Fibroblast of skin of left quadriceps (primary cell): ENCODE measurements around the gene KRT71.

Experiments
- DNase-seq, 2 experiments: peaks; one replicate each; pipeline ENCODE4 v3.0.0-alpha.2; 2013; ENCODE audit warnings: low read depth in 2 of 2

The KRT71 gene

DNA sequence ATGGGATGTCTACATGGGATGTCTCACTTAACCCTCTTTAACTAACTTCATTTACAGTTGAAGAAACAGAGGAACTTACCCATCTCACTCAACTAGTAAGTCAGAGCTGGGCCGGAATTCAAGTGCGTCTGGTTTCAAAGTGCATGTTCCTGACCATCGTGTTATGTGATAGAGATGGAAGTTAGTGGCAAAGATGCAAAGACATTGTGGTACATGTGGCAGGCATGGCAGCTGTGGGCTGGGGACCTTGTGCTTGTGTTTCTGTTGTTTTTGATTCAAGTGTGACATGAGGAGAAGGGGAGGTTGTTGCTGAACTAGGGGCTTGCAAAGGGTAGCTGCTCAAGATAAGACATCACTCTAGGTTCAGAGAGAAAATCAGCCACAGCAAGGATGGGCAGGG lies 23.0 kb upstream of the KRT71 start:
- no peak for DNase-seq

DNA sequence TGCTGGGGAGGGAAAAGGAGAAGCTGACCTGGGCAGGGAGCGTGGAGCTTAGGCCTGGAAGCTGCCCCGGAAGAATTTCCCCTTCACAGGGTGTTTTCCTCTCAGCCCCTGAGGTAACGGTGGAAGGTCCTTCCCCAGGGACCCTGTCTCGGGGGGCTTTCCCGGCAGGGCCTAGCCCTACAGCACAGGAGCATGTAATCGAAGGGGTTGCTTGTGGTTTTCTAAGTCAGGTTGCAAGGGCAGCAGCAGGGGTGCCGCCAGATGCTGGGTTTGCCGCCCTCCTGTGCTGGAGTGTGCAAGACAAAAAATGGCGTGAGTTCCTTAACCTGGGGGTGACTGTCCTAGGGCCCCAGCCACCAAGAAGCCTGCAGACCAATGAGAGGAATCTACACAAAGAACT lies 22.3 kb upstream of the KRT71 start:
- no peak for DNase-seq

DNA sequence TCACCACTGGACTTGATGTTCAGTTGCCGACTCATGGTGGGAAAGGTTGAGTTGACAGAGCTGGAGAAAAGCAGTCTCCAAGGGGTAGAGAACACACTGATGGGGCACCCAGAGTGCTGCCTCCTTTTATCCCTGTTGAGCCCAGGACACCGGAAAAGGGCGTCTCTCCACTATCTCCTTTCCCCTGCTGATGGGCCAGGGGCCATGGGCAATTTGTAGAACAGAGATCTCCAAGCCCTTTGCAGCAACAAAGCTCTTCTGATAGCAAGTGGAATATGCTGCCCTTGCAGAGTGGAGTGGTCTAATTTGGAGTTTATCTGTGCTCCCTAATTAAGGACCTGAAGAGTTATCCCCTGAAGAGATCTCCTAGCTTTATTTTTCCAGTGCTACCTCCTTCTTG lies 20.8 kb upstream of the KRT71 start, which contains the start of gene KRT74:
TSS of gene KRT74 (minus strand) at position 101 of the 400 bp plus-strand sequence. CDS start at position 35, 66 bp downstream.
- DNase-seq: no peak

DNA sequence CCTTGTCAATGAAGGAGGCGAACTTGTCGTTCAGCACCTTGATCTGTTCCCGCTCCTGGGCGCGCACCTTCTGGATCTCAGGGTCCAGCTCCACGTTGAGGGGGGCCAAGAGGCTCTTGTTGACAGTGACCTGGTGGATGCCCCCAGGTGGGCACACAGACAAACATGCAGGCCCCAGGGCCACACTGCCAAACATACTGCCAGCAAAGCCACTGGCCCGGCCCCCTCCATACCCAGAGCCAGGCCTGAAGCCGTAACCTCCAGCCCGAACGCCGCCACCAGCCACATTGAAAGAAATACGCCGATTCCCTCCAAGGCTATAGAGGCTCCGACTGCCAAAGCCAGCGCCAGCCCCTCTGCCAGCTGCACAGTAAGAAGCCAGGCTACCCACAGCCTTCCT lies 20.4 kb upstream of the KRT71 start:
- DNase-seq: no peak

DNA sequence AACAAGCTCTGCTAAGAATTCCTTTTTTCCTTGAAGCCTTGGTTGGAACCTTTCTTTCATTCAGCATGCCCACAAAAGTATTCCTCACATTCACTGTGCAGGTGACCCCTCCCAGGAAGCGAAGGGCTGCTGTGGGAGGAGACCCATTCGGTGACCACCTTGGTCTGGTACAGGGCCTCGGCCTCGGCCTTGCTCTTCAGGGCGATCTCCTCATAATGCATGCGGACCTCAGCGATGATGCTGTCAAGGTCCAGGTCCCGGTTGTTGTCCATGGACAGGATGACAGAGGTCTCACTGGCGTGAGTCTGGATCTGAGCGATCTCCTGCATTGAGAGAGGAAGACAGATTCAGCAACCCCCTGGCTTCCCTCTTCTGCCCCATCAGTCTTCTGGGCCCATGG lies 17.6 kb upstream of the KRT71 start:
- no peak for DNase-seq

DNA sequence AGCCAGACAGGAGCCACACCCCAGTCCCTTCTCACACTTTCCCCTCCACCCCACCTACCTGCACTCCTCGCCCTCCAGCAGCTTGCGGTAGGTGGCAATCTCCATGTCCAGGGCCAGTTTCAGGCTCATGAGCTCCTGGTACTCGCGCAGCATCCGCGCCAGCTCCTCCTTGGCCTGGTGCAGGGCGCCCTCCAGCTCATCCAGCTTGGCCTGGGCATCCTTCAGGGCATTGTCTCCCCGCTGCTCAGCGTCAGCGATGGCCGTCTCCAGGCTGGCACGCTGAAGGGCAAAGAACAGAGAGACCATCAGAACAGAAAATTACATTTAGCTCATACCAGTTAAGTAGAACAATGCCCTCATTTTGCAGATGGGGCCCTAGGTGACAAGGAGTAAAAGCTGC lies 15.2 kb upstream of the KRT71 start:
- DNase-seq: no peak

DNA sequence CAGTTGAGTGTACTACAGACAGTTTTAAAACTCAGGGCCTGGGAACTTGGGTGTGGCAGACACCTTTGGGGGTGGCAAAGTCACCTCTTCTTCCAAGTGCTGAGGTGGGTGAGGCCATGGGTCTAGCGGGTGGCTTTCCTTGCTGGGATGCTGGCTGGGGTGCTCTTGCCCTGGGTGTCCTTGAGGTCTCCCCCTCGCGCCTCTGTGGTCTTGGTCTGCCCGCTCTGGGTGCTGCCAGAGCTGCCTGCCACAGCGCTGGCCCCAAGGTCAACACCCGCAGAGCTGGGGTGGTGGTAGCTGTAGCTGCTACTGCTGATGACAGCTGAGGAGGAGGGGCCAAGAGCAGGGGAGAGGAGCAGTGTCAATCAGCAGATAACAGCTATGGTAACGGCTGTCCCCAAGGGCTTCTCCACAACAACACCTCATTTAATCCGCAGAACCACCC lies 13.9 kb upstream of the KRT71 start:
- DNase-seq: no peak

DNA sequence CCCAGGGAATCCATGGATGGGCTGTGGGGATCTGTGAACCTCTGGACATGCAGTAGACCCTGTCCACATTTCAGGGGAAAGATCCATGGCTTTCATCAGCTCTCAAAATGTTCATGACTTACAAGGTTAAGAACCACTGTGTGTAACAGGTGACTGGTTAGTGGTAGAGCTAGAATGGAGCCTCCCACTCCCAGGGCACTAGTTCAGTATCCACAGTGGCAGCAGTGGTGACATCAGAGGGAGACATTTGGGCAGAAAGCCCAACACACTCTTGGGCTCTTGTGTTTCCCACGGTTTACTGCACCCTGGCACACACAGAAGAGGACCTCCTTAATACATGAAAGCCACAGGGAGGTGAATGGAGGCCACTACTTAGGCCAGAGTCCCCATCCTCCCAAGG lies 11.6 kb upstream of the KRT71 start:
- DNase-seq: no peak

DNA sequence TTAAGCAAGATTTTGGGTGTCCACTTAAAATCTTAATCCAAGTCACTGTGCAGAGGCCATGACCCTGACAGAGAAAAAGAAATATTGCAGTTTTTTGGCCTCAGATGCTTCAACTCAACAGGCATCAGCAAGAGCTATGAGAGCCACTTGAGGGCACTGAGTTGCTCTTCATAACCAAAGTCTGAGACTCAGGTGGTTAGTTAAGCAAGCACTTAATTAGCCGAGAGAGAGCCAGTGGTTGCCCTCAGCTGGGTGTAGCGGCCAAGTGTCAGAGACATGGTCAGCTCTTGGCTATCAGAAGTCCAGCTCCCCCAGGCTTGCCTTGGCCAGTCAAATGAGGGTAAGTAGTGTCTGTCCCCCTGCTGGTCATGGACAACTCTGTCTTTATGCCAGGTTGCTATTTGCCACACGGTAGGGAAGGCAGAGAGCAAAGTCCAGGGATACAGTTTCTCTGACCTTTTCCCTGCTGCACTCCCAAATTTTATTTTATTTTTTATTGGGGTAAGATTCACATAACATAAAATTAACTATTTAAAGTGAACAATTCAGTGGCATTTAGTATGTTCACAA lies 9.0 kb upstream of the KRT71 start:
- DNase-seq: no peak

DNA sequence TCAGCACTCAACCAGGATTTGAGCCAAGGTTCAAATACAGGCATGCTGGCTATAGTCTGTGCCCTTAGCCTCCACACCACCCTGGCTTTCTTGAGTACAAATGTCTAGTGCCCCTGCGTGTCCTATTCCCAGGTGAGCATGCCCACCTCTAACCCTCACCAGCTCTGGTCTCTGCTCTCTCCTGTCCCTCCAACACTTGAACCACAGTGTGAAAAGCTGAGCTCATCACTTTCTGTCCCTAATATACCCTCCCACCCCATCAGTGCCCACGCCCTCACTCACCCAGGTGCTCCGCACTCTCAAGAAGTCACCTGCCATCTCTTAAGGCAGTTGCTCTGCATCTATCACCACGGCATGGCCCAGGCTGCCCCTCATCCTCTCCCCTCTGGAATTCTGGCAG lies 7.0 kb upstream of the KRT71 start:
- no peak for DNase-seq

DNA sequence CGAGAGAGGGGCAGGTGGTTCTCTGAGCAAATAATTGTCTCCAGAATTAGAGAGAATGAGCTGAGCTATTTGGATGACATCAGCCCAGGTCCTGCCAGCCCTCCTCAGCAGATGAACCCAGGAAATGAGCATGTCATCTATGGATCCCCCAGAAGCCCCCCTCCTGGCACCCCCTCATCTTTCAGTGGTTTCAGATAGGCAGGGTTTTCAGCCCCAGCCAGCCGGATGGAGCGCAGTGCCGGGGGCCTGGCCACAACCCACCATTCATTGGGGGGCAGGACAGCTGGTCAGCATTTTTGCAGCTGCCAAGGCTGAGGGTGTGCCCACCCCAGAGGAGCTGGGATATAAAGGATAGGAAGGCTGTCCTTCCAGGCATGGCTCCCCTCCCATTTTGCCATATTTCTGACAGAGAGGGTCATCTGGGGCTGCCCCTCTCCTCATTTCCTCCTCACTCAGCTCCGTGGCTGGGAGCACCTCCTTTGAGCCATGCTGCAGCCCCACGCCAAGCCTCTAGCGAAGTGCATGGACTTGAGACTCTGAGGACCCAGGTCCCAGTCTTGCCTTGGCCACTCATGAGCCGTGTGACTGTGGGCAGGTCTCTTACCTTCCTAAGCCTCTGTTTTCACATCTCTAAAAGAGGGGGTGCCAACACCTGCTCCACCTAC lies 6.0 kb upstream of the KRT71 start:
- no peak for DNase-seq

DNA sequence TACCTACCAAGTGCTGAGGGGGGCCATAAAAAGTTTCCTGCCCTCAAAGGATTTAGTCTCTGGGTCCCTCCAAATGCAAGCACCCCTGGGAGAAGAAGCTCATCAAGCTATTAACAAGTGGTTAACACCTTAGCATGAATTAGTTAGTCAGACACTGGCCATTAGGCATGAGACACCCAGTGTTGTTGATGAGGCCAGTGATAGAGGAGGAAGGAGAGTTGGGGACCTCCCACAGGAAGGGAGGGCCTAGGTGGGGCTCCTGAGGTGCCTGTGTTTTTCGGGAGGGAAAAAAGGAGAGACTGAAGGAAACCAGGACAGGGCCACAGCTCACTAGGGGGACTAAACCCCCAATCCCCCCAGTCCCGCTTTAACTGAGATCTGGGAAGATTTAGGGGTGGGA lies 4.5 kb upstream of the KRT71 start:
- no peak for DNase-seq

DNA sequence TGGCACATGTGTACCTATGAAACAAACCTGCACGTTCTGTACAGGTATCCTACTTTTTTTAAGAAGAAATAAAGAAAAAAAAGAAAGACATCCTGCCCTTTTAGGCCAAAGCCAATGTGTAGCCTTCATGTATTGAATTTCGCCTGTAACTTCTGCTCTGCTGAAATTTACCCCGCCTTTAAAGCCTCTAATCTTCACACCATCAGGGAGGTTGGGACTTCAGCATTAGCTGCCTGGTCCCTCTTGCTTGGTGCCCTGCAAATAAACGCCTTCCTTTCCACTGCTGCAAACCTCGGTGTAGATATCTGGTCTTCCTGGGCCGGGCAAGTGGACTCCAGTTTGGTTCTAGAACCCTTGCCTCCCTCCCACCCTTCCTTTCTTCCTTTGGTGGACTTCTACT lies 2.6 kb upstream of the KRT71 start:
- DNase-seq: no peak

DNA sequence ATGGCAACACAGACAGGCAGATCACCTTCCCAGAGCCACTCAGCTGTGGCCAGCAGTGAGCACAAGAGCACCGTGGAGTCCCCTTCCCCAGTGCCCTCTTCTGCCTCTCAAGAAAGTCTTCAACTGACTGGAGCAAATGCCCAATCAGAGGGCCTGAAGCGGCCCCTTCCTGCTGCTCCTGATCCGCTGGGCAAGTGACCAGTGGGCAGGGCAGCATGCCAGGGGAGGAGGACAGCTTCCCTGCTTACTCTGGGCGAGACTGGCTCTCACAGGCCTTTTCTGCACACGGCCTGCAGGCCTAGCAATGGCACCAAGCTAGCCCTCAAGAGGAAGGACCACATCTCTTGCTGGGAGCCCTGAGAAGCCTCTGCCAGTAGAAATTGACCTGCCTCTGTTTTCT lies 890 bp downstream of the KRT71 start:
- DNase-seq: no peak

DNA sequence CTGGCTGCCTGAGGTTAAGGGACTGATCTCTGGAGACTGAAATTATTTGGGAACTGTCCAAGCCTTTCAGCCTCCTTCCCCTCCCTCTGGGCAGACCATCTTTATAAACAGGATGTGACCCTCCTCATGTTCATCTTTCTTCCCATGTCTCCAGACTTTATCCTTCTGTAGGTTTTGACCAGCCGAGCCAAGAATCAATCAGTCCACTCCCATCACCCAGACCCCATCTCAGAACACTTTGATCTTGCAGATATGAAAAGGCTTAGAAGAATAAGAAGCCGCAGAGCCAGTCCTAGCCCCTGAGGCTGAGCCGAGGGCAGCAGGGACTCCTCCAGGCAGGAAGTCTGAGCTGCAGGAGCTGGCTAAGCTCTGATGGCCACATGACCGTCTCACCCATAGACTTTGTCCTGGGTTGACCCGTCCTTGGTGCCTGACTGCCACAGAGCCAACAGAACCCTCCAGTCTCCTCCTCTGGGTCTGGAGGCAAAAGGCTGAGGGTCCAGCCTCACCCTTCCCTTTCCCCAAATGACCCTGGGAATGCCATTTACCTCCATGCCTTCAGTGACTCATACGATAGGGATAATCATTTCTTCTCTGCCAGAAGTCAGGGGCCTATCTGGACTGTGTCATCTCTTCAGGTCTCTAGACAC lies 1.6 kb downstream of the KRT71 start:
- DNase-seq: no peak

DNA sequence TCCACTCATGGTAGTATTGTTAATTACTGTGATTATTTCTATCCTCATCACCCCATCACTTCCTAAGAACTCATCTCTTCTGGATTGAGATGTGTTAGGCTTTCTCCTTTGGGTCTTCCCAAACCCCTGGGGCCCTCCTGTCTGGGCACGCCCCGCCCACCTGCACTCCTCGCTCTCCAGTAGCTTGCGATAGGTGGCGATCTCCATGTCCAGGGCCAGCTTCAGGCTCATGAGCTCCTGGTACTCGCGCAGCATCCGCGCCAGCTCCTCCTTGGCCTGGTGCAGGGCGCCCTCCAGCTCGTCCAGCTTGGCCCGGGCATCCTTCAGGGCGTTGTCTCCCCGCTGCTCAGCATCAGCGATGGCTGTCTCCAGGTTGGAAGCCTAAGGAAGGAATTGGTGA lies 6.8 kb downstream of the KRT71 start:
- DNase-seq: no peak

DNA sequence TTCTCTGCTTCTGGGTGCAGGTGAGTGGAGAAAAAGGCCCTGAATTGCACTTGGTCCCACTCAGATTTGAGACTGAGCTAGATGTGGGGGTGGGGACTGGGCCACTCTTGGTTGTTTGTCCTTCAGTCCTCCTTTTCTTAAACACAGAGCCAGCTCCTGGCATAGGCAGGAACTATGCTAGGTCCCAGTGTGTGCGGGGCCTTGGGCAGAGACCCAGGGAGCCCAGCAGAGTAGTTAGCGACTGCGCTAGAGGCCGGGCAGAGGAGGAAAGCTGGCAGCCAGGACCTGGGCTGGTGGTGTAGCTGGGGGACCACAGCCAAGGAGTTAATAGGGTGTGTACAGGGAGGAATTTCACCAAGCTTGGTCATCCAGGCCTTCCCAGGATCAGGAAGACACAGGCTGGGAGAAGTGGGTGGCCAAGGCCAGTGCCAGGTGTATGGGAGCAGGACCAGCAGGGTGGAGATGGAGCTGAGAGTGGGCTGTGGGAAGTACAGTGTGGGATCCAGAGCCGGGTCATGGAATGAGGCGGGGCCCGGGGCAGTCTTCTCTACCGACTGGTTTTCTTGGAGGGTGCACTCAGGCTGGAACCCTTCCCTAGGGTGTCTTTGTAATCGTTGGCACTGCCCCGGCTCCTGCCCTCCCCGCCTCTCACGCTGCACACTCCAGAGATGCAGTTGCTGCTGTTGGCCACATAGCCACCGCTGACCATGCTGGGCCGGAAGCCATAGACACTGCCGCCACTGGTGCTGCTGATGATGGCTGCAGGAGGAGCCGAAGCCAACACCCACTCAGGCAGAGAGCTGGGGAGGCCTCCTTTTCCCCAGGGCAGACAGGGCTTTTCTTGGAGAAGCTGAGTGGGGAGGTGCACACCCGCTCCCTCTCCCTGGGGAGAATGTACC lies 8.7 kb downstream of the KRT71 start:
- no peak for DNase-seq

DNA sequence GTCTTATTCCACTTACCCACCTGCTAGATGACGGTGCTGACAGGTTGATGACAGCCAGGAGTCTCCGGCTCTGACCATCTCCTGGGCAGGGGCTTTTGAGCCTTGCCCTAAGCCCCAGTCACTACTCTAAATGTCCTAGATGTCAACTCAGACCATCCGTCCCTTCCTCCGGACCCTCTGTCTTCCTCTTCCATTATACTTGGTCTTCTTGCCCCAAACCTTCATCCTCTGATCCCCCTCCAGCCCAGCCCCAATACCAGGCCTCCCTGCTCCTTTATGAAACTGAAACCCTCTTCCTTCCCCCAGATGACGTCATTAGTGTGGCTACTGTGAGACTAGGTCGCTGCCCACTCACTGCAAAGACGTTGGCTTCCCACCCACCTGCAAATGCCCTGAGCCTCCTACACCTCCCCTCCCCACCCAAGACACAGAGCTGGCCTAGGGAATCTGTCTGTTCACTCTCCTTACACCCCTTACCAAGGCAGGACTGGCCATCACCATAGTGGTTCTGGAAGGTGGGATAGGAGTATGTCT lies 10.1 kb downstream of the KRT71 start:
- DNase-seq: no peak

DNA sequence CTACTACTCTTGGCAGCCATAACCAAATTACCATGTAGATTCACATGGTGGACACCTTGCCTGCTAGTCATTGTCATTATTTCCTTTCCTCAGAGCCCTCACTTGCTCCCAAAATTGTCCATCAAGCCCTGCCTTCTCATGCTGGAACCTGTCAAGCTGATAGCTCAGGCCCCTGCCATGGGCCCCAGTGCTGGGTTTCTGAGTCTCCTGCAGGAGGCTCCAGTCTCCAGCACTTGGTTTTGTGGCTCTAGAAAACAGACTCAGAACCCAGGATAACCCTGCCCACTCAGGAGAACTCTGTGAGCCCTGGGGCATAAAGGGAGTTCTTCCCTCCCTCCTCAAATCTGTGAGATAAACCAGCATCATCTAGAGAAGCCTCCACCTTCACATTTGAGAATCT lies 10.8 kb downstream of the KRT71 start:
- DNase-seq: no peak

DNA sequence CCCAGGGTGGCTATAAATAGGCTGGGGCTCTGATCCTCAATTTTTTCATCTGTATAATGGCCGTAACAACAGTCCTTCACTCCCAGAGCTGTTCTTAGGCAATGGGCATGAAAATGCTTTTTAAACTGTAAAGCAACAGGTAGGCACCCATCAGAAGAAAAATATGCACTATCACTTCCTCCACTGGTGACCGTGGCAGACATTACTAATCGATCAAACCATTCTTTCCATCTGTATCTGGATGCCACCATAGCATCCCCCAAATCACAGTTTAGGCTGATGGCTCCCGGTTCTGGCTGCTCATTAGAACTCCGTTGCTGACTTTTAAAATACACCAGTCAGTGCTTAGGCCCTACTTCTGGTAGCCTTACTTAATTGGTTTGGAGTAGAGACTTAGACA lies 11.2 kb downstream of the KRT71 start:
- DNase-seq: no peak

DNA sequence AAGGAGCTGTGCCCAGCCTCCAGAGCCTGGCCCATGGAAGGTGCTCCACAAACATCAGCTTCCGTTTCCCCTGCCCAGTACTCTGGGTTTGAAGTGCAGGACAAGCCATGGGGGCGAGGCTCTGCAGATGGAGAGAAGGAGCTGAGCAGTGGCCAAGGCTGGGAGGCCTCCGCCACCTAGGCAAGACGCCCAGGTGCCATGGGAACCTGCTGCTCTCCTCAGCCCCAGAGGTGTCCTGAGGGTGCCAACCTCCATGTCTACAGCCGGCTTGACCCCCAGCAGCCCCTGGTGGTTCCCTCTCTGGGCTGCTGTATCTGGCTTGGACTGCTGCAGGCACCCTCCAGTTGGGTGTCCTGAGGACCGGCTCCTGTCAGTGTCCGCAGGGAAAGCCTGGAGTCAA lies 12.4 kb downstream of the KRT71 start:
- no peak for DNase-seq

DNA sequence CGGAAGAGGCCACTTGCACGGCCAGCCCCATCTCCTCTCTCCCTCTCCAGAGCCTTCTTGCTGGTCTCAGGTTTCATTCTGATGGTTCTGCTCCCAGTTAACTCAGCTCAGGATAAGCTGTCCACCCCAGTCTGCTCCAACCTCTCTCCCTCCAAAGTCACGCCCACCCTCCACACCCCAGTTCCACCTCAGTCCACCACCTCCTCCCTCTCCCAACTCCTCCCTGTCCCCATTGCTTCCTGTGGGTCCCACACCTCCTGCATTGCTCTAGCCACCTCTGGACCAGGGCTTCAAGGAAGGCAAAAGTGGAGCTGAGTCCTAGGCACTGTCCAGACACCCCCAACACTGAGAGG lies 13.1 kb downstream of the KRT71 start:
- DNase-seq: no peak
